HG03108 (cell line): ENCODE data around the gene PPP1R16B.

ENCODE experiments used
- ATAC-seq: cut with Tn5 transposase; IDR thresholded peaks from one replicate; pipeline ENCODE4 v1.9.1; 2021; ENCODE audit warnings: moderate library complexity; ENCODE audit not compliant: unreplicated experiment

PPP1R16B gene

DNA sequence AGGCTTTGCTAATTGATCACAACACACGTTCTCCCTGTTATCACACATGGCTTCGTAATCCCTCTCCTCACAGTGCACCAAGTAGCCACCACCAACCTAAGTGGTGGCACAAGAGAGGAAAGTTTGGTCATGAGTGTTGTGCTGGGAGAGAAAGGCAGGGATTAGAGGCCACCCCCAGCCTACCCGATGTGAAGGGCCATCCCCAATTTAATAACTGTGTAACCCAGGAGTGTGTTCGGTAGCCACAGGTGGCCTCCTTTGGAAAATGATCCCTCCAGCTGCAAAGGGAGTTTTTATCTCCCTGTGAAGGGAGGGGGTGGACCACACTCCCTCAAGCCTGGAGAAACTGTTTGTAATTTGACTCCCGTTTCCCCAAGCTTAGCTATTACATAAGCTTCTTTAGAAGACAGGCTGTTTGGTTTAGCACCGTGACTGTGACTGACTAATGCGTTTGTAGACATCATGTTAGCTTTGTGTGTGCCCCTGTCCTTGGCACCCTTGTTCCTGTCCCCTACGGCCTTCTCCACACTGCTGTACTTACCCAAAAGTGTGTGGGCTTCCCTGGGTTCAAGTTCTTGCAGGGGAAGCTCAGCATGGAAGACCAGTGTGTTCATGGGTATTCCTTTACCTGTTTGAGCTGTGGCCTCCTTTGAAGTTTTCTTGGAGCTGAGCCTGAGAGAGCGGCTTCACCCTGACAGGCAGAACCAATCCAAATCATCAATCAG lies 20.6 kb downstream of the PPP1R16B start:
- ATAC-seq: no peak

DNA sequence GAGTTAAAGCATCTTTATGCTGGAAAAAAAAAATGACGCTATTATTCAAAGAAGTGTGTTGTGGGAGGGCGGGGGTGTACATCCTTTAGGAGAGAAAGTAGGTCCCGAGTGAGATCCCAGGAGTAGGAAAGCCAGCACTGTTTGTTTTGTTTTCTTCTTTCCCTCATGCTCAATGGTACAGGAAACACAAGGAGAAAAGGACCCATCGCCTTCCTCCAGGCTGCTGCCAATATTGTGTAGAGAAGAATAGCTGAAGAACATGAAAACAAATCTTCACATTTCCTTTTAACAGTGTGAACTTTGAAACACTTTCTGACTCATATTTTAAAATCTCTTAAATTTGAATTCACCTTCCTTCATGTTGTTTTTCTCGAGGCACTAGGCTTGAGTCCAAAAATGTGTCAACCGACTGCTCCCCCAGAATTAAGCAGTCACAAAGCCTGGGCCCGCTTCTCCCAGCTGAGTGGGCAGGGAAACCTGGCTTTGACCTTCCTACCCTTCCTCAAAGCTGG lies 22.3 kb downstream of the PPP1R16B start:
- ATAC-seq: no peak

DNA sequence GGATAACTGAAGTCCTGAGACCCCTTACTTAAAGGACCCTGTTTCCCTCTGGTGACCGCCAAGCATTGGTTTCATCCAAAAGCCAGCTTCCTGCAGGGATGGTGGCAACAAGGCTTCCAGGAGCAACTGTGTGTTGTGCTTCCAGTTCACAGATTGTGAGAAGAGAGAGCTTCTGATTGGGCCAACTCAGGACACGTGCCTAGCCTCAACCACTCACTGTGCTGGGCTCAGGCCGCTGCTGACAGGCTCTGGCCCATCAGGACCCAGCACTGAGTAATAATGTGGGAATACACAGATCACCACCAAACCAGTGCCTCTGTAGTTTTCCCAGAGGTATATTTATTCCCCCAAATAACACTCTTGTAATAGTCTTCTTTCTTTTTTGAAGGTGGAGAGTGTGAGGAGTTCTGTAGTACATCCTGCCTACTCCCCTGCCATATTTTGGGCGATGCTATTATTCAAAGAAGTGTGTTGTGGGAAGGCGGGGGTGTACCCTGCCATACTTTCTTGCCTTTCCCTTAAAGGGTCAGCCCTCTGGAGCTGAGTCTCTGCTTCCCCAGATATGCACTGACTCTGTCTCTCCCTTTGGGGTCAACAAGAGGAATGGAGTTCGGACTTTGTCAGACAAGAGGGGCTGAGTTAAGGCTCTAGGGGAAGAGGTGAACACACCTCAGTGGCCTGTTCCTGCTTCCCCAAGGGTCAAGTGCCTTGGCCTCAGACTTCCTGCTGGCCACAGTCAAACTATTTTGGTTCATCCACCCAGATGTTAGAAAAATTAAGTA lies 23.2 kb downstream of the PPP1R16B start:
- ATAC-seq: no peak

DNA sequence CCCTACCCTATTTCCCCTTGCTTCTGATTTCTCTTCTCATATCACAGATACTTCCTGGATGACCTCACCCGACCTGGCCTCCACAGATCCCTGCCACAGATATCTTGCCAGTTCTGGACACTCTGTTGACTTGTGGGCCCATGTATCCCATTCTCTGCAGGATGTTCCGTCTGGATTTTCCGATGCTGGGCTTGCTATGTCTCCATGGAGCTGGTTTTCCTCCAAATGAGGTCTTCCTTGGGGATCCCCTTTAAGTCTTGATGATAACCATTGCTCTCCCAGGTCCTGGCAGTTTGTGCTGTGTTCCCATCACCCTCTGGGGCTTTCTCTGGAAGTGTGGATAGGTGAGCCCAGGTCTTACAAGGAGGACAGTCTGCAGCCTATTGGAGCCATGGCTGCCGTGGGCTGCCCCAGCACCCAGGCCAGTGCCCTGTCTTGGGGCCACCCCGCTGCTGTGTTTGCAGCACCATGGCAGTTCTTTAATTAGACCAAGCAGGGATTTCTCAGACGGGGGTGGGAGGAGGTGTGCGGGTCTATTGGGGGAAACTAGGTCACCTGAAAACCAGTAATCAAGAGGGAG lies 23.9 kb downstream of the PPP1R16B start:
- ATAC-seq: no peak

DNA sequence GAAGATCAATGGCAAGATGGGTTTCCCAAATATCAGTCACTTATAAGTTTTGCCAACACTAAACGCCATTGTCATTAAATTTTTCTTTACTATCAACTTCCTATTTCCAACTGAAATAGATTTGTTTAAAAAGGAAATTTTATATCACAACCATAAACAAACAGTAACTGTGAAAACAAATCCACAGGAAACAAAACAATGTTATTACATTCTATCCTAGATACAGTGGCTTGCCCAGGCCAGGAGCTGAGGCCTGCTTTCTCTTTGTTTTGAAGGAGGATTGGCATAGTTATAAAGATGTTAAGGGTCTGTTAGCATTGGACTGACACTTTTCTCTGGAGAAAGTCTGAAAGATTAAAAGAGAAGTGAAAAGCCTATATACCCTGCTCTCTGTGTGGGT lies 24.9 kb downstream of the PPP1R16B start:
- no peak for ATAC-seq

DNA sequence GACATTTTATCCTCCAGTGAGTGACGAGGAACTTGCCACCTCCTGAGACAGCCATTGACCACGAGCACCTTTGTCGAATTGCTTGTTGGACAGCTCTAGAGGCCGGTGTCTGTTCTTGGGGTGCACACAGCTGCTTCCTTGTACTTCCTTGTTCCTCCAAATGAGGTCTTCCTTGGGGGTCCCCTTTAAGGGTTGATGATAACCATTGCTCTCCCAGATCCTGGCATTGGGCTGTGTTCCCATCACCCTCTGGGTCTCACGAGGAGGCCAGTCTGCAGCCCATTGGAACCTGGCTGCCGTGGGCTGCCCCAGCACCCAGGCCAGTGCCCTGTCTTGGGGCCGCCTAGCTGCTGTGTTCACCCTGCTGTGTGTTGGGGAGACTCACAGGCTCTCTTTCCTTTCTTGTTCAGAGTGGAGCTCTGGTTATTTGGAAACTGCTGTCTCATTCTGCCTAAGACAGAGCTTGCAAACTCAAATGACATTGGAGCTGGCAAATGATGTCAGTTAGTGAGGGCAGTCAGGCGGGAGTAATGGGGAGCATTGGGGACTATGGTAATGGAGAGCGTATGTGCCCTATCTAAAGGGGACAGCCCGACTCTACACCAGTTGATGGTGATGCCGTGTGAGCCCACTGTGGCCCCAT lies 25.7 kb downstream of the PPP1R16B start:
- no peak for ATAC-seq

DNA sequence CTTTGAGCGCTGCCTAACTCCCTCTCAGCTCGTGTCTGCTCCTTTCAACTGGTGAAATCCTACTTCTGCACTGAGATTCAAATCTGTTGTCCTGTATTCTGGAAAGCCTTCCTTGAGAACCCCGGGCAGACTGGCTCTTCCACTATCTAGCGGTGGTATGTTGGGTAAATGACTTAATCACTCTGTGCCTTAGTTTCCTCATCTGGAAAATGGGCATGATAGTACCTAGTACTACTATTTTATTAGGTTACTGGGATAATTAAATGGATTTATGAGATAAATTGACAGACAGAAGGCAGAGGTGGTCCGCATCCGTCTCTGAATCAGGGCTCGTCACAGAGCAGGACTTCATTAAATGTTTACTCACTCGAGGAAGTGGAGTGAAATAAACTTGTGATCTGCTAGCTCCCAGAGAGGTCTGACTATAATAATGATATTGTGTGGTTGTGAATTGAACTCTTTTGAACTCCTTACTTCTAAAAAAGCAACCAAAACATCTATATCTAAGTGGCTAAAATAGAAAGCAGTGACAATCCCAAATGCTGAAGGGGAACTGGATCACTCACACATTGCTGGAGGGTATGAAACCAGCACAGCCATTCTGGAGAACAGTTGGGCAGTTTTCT lies 26.6 kb downstream of the PPP1R16B start:
- no peak for ATAC-seq

DNA sequence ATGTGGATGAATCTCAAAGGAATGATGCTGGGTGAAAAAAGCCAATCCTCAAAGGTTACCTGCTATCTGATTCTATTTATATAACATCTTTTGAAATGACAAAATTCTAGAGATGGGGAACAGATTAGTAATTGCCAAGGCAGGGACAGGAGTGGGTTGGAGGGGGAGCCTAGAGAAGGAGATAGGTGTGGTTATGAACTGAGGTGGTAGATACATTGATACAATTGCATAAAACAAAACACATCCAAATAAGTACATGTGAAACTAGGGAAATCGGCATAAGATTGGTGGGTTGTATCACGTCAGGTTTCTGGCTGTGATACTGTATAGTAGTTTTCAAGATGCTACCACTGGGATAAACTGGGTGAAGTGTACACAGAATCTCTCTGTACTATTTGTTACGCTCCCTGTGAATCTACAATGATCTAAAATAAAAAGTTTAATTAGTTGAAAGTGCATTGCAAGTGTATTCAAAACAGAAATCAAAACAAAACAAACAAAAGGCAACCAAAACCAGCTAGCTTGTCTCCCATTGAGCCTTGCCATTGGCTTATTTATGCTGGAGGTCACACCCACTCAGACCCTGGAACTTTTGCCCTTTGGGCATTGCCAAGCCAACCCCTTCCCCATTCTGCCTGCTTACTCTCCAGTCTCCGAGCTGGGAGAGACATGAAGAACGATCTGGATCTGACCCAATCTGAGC lies 27.8 kb downstream of the PPP1R16B start:
- ATAC-seq: no peak

DNA sequence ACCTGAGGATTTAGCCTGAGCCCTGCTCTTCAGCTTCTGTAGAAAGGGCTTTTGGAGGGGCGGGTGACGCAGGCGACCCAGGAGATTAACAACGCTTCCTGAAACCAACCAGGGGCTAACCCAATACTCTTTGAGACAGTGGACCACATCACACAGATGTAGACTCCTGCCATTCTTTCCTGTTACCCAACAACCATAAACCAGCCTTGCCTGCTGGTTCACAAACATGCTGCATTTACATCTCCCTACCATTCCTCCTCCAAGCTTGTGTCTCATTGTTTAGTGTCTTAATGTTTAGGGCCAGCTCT lies 28.3 kb downstream of the PPP1R16B start:
- ATAC-seq: no peak

DNA sequence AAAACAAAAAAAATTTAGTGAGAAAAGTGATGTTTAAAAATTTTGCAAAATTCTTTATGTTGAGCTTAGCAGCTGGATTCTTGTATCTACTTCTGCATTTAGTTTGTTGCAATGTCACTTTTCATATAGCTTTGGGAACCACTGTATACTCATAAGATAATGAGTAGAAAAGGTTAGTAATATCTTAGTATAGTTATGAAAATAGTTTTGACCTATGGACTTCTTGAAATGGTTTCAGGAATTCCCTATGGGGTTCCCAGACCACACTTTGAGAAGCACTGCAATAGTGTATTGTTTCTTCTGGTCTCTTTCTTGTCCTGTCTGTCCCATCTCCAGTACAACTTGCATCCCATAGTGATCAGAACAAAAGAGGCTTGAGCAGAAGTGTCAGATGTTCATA lies 29.4 kb downstream of the PPP1R16B start:
- no peak for ATAC-seq

DNA sequence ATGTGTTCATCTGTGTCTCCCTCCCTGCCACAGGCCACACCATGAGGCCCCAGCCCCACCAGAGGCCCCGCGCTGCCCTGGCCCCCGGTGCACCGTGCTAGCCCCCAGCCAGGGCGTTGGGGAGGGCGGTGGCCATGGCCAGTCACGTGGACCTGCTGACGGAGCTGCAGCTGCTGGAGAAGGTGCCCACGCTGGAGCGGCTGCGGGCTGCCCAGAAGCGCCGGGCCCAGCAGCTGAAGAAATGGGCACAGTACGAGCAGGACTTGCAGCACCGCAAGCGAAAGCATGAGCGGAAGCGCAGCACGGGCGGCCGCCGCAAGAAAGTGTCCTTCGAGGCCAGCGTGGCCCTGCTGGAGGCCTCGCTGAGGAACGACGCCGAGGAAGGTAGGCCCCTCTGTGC lies 30.3 kb downstream of the PPP1R16B start:
- ATAC-seq: no peak

DNA sequence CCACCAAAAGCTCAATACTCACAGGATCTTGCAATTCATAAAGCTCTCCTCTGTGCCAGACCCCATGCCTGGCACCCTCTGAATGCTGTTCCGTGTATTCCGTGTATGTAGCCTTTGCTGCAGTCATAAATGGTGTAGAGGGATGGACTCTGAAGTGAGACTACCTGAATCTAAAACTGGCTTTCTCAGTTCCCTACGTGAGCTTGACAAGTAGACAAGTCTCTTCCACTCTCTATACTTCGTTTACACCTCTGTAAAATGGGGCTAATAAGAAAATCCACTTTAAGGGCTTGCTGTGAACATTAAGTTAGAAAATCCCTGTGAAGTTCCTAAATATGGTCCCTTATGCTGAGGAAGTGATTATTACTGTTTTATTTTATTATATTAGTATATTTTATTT lies 31.5 kb downstream of the PPP1R16B start:
- no peak for ATAC-seq

DNA sequence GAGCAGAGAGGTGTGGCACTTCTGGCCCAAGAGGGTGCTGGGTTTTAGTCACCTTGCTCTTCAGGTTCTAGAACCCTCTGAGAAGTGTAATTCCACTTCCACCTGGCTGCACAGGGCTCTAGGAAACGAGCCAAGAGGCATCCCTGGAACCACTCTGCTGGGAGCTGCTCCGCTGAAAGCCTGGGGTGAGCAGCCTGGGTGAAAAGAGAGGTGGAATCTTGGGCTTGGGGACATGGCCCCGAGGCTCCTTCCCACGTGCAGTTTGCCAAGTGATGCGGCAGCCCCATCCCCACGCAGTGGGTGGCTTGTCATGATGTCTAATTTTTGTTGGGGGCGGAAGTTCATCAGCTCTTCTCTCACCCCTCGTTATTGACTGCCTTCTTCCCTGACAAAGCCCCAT lies 32.8 kb downstream of the PPP1R16B start:
- ATAC-seq: no peak

DNA sequence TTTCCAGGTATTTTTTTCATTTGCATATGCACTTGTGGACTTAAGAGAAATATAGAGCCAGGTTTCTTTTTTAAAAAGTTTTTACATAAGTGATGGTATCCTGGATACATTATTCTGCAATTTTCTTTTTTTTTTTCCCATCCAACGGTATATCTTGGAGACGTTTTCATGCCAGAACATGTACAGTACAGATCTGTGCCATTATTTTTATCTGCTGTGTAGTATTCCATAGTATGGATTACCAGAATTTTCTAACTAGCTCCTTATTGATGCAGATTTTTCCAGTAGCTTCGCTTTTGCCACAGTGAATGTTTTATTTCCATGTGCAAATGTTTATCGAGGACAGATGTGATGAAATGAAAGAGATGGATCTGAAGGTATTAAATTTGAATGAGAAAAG lies 34.1 kb downstream of the PPP1R16B start:
- no peak for ATAC-seq

DNA sequence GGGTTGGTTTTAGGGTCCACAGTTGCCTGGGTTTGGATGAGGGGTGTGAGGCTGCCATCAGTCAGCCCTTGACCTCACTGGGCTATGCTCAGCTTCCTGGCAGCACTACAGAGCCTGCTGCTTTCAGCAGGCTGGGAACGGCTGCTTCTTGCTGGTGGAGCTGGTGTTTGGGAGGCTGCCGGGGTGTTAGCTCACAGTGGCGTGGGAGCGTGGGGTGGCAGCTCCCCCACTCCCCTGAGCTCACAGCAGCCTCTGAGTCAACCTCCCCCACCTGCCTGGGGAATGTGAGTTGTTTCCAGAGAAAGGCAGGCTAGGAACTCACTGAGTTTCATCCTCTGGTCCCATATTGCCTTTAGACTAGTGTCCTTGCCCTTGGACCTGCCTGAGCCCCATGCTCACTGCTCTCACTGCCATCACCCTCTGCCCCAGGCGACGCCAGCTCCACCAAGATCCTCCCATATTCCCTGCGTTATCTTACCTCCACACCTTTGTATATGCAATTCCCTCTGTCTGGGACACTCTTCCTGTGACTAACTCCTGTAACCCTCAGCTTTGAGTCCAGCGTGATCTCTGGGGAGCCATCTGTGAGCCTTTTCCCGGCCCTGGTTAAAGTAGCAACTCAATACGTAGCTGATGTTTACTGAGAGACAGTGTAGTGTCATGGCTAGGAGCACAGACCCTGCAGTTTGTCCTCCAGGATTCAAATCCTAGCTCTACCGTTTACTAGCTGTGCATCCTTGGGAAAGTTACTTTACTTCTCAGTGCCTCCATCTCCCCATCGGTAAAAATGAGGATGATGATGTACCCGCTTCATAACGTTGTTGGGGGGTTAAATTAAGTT lies 34.8 kb downstream of the PPP1R16B start:
- ATAC-seq: no peak

DNA sequence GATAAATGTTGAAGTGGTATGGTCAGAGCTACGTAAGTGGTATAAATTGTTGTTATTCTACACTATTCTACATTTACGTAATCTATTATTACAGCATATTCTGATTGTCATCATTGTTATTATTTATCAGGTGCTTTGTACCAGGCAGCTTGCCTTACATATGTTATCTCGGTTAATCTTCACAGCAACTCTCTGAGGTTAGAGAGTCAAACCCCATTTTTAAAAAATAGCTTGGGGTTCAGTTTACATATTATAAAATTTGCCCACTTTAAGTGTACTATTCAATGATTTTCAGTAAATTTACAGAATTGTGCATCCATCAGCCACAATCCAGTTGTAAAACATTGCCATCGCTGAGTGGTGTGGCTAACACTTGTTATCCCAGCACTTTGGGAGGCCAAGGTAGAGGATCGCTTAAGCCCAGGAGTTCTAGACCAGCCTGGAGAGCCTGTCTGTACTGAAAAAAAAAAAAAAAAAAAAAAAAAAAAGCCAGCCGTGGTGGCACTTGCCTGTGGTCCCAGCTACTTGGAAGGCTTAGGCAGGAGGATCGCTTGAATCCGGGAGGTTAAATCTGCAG lies 35.5 kb downstream of the PPP1R16B start:
- no peak for ATAC-seq

DNA sequence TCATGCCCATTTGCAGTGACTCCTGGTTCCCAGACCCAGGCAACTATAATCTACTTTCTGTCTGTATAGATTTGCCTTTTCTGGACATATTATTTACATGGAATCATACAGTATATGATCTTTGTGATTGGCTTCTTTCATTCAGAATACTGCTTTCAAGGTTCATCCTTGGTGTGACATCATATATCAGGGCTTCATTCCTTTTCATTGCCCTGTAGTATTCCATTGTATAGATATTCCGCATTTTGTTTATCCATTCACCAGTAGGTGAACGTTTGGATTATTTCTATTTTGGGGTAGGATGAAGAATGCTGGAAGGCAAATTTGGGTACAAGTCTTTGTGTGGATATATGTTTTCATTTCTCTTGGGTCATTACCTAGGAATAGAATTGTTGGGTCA lies 36.1 kb downstream of the PPP1R16B start:
- no peak for ATAC-seq

DNA sequence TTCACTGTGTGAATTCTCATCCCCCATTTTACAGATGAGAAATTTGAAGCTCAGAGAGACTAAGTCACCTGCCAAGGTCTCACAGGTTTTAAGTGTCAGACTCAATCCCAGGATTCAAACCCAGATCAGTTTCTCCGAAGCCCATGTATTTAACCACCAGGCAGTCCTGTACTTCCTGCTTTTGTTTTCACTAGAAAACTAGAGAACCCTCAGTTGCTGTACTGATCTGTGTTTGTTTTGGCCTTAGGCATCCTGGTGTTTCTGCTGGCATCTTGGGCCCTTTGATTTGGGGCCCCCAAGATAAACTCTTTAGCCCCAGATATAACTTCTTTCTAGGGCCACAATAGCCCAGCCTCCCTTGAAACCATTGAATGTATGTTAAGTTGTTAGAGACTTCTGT lies 36.5 kb downstream of the PPP1R16B start:
- ATAC-seq: peak; percentile 34

DNA sequence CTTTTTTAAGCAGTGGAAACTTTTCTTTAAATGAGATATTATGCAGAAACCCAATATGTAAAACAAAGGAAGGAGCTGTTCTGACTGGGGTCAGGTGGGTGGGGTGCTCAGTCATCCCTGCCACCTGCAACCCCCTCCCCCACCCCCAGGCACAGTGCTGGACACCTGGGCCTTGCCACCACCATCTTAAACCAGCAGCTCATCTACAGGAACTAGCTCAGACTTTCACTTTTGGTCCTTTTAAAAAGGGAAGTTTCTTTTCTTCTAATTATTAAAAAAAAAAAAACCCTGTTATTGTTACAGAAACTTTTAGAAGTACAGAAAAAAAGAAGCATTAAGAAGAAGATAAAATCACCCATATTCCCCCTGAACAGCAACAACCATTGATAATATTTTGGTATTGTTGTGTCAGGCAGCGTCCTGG lies 37.1 kb downstream of the PPP1R16B start:
- peak; percentile 90 for ATAC-seq
